ENCODE measurements around the gene PDE1C. TPM values are rescaled to one million over a fixed set of nuclear protein-coding genes. Genes with fewer than 3 reads are reported as not detected.

Gene PDE1C
- polyA plus RNA-seq, 1 of the 3 experiments (the other 2 are of a cell fraction) = 4.6 TPM

- Histone ChIP-seq H3K27ac (ENCODE audit: low read depth in 2 of 2, low read length in 1 of 2) (no peak overlapping the region), H3K4me2 (no peak overlapping the region), H3K4me1 (ENCODE audit: control insufficient read depth in 1 of 2, insufficient read depth in 2 of 2, low read depth in 1 of 2, low read length in 1 of 2) (no peaks in the 10 kb centered on the region), H2AFZ (ENCODE audit: low read depth) (no peak overlapping the region), H3K4me3 (ENCODE audit: low read depth in 2 of 2, low read length in 1 of 2) (no peak overlapping the region), H3K27me3 (ENCODE audit: insufficient read depth) (peaks cover 31% of the 10 kb centered on the region), H3K9me2 (no peaks in the 10 kb centered on the region), H3F3A (replicated peaks; ENCODE audit: insufficient read depth) (no peaks in the 10 kb centered on the region), H3K9me3 (no peaks in the 10 kb centered on the region), H4K20me1 (ENCODE audit: insufficient read depth) (no peaks in the 10 kb centered on the region), H3K9ac (no peak overlapping the region), H3K36me3 (replicated peaks in 1 of 2; ENCODE audit: control insufficient read depth in 1 of 2, insufficient read depth in 2 of 2, low read length in 1 of 2) (no peaks in the 10 kb centered on the region), H3K79me2 (ENCODE audit: insufficient read depth) (no peaks in the 10 kb centered on the region)
- WGBS (ENCODE audit: low lambda C conversion rate) = 1% methylated on average over 5 of the region's 5 CpGs
- TF ChIP-seq ZBTB33 (IDR thresholded peaks at IDR 0.05; ENCODE audit: borderline replicate concordance, low read depth) (no peak), TCF12 (IDR thresholded peaks at IDR 0.05) (no peak)
- ChIA-PET POLR2A (no interaction called here), CTCF (interaction anchor here (1.0 kb wide), 1 partner anchor 334 kb away, joined by 3 read pairs; no protein-coding TSS in a partner anchor)
- no peak for DNase-seq
Observed at GRCh38 chr7:31707089-31707488, 363.1 kb downstream of the PDE1C start.

GRCh38 chr7:31705377-31705776 is 364.8 kb downstream of the PDE1C start:
- no peak overlapping the region for H3K4me2 ChIP-seq
- TF ChIP-seq CHD2 (IDR thresholded peaks at IDR 0.05; ENCODE audit: low read length, partially characterized antibody) (no peak), RCOR1 (IDR thresholded peaks at IDR 0.05; ENCODE audit: low read length) (no peak), SMC3 (IDR thresholded peaks at IDR 0.05; ENCODE audit: low read depth, low read length) (no peak), EZH2phosphoT487 (IDR thresholded peaks at IDR 0.05; ENCODE audit: borderline replicate concordance, low read depth) (no peak), EP300 (IDR thresholded peaks at IDR 0.05; ENCODE audit: borderline replicate concordance in 1 of 2, low read depth in 1 of 2, low read length in 1 of 2) (no peak), POLR2AphosphoS5 (IDR thresholded peaks at IDR 0.05; ENCODE audit: low read depth, low read length) (no peak), RXRA (IDR thresholded peaks at IDR 0.05; ENCODE audit: borderline replicate concordance, low read depth) (no peak), ZBTB33 (IDR thresholded peaks at IDR 0.05; ENCODE audit: borderline replicate concordance, low read depth) (no peak), SIN3A (IDR thresholded peaks at IDR 0.05; ENCODE audit: borderline replicate concordance, low read depth, low read length) (no peak)
- H3K79me2 ChIP-seq (ENCODE audit: insufficient read depth) = no peaks in the 10 kb centered on the region
- ChIA-PET POLR2A (no interaction called here), CTCF (no interaction called here)
- H3K27me3 ChIP-seq (ENCODE audit: insufficient read depth) = peaks cover 31% of the 10 kb centered on the region
- H3K9ac ChIP-seq = no peak overlapping the region
- H4K20me1 ChIP-seq (ENCODE audit: insufficient read depth) = no peaks in the 10 kb centered on the region
- H3K4me1 ChIP-seq (ENCODE audit: control insufficient read depth in 1 of 2, insufficient read depth in 2 of 2, low read depth in 1 of 2, low read length in 1 of 2) = no peaks in the 10 kb centered on the region
- H3F3A ChIP-seq (replicated peaks; ENCODE audit: insufficient read depth) = no peaks in the 10 kb centered on the region
- H3K9me3 ChIP-seq = no peaks in the 10 kb centered on the region
- no peak for DNase-seq
- H3K36me3 ChIP-seq (replicated peaks in 1 of 2; ENCODE audit: control insufficient read depth in 1 of 2, insufficient read depth in 2 of 2, low read length in 1 of 2) = no peaks in the 10 kb centered on the region
- H3K27ac ChIP-seq (ENCODE audit: low read depth in 2 of 2, low read length in 1 of 2) = no peak overlapping the region
- WGBS (ENCODE audit: low lambda C conversion rate) = 9% methylated on average over 3 of the region's 3 CpGs
- no peak overlapping the region for H2AFZ ChIP-seq (ENCODE audit: low read depth)
- H3K4me3 ChIP-seq (ENCODE audit: low read depth in 2 of 2, low read length in 1 of 2) = no peak overlapping the region
- H3K9me2 ChIP-seq = no peaks in the 10 kb centered on the region

All from SK-N-SH (cell line).